Prostate gland (tissue), 2 donors: ENCODE results near the gene EMILIN3. TPM values are rescaled to one million over a fixed set of nuclear protein-coding genes. Genes with fewer than 3 reads are reported as not detected.

Experiments
- DNase-seq: peaks from one replicate; pipeline ENCODE4 v3.0.0-alpha.2; 2019; ENCODE audit warnings: low spot score
- H3K27ac ChIP-seq, 2 donors: fragments of 200-600 bp; sonication (generic); 2 replicates each; pipeline ENCODE4 v1.5.1; 2017 to 2019
- H3K27me3 ChIP-seq: fragments of 200-600 bp; sonication (generic); replicated peaks from 2 replicates; pipeline ENCODE4 v1.5.1; 2019; ENCODE audit not compliant: insufficient read depth
- H3K36me3 ChIP-seq, 2 donors: fragments of 200-600 bp; sonication (generic); 1 replicate in 1 of 2; 2 replicates in 1 of 2; pipeline versions ENCODE4 v1.5.1 to v1.8.1; 2017 to 2019
- H3K4me1 ChIP-seq: fragments of 200-600 bp; sonication (generic); replicated peaks from 2 replicates; pipeline ENCODE4 v1.5.1; 2019
- H3K4me3 ChIP-seq, 2 donors: fragments of 200-600 bp; sonication (generic); 2 replicates each; pipeline ENCODE4 v1.5.1; 2017 to 2019
- H3K9me3 ChIP-seq: fragments of 200-600 bp; sonication (generic); 2 replicates; pipeline ENCODE4 v1.5.1; 2017
- CTCF ChIP-seq, 4 experiments: fragments of 200-600 bp in 2 of 4; fragments of 450-650 bp in 2 of 4; sonication (generic) in 2 of 4; IDR thresholded peaks; 1 replicate in 3 of 4; 2 replicates in 1 of 4; pipeline ENCODE4 v1.5.1; 2016 to 2019; ENCODE audit warnings: antibody characterized with exemption in 4 of 4, mild to moderate bottlenecking in 2 of 4, moderate library complexity in 2 of 4
- POLR2A ChIP-seq: fragments of 450-650 bp; IDR thresholded peaks from one replicate; pipeline ENCODE4 v1.6.1; 2016; ENCODE audit warnings: antibody characterized with exemption, mild to moderate bottlenecking
- POLR2AphosphoS5 ChIP-seq: sonication (generic); formaldehyde crosslinking; IDR thresholded peaks from one replicate; pipeline ENCODE4 v1.6.1; 2017; ENCODE audit warnings: antibody characterized with exemption
- WGBS: methylation state at CpG from one replicate; pipeline ENCODE4 v1.1.5; 2018; 5-methylcytosine and 5-hydroxymethylcytosine counted together
- intact Hi-C: fragments of 100-400 bp; cut with DNase I; formaldehyde crosslinking; loops from one replicate; pipeline ENCODE4 v1.14.2; 2022
- total RNA-seq, 2 donors: library from RNA; depleted of rRNA; stranded (reverse); fragments of >200 nt; gene quantifications; one replicate each; pipeline ENCODE4 v1.1.0, GENCODE V29; 2016

EMILIN3 gene
- total RNA-seq, 2 donors from 2014 or later: 7.4 to 8.4 TPM

GRCh38 chr20:41349943-41350342, 16.7 kb downstream of the EMILIN3 start:
- 89% methylated on average over 4 of the region's 7 CpGs for WGBS

DNA sequence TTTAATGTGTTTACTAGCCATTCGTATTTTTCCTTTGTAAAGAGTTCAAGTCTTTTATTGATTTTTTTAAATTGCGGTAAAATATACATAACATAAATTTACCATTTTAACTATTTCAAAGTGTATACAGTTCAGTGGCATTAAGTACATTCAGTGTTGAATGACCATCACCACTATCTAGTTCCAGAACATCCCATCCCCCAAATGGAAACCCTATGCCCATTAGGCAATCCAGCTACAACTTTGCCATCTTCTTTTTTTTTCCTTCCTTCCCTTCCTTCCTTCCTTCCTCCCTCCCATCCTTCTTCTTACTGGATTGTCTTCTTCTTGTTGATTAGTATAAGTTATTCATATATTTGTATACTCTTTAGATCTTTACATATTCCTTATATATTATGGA, 17.4 kb downstream of the EMILIN3 start:
- no peak overlapping the region for H3K4me3 ChIP-seq
- no peaks in the 10 kb centered on the region for H3K9me3 ChIP-seq
- DNase-seq: no peak
- WGBS: 54% methylated on average over 2 of the region's 2 CpGs
- no peaks in the 10 kb centered on the region for H3K27me3 ChIP-seq
- intact Hi-C loops: no loop called here
- TF ChIP-seq POLR2A (no peak), POLR2AphosphoS5 (no peak), CTCF (IDR thresholded peaks at IDR 0.05) (no peak)
- H3K27ac ChIP-seq: no peak overlapping the region
- H3K4me1 ChIP-seq: no peaks in the 10 kb centered on the region
- peaks cover 0 to 5% of the 10 kb centered on the region in 2 donors for H3K36me3 ChIP-seq

More at GRCh38 chr20:41349943-41350342, 16.7 kb downstream of the EMILIN3 start:
- Histone ChIP-seq H3K4me1 (no peaks in the 10 kb centered on the region), H3K36me3 (peaks cover 0 to 5% of the 10 kb centered on the region in 2 donors), H3K4me3 (no peak overlapping the region), H3K9me3 (no peaks in the 10 kb centered on the region), H3K27ac (no peak overlapping the region), H3K27me3 (no peaks in the 10 kb centered on the region)
- TF ChIP-seq POLR2A: no peak
- TF ChIP-seq POLR2AphosphoS5: no peak
- TF ChIP-seq CTCF (IDR thresholded peaks at IDR 0.05): no peak
- intact Hi-C loops: no loop called here
- DNase-seq: no peak

GRCh38 chr20:41348430-41349172, 18.0 kb downstream of the EMILIN3 start:
- no peaks in the 10 kb centered on the region for H3K9me3 ChIP-seq
- H3K27me3 ChIP-seq: no peaks in the 10 kb centered on the region
- intact Hi-C loops: no loop called here
- H3K4me3 ChIP-seq: no peak overlapping the region
- no peak for DNase-seq
- H3K27ac ChIP-seq: no peak overlapping the region
- no peaks in the 10 kb centered on the region for H3K4me1 ChIP-seq
- 93% methylated on average over 13 of the region's 13 CpGs for WGBS
- H3K36me3 ChIP-seq: peaks cover 0 to 5% of the 10 kb centered on the region in 2 donors
- TF ChIP-seq POLR2A: no peak
- no peak for TF ChIP-seq CTCF (IDR thresholded peaks at IDR 0.05)
- no peak for TF ChIP-seq POLR2AphosphoS5

DNA sequence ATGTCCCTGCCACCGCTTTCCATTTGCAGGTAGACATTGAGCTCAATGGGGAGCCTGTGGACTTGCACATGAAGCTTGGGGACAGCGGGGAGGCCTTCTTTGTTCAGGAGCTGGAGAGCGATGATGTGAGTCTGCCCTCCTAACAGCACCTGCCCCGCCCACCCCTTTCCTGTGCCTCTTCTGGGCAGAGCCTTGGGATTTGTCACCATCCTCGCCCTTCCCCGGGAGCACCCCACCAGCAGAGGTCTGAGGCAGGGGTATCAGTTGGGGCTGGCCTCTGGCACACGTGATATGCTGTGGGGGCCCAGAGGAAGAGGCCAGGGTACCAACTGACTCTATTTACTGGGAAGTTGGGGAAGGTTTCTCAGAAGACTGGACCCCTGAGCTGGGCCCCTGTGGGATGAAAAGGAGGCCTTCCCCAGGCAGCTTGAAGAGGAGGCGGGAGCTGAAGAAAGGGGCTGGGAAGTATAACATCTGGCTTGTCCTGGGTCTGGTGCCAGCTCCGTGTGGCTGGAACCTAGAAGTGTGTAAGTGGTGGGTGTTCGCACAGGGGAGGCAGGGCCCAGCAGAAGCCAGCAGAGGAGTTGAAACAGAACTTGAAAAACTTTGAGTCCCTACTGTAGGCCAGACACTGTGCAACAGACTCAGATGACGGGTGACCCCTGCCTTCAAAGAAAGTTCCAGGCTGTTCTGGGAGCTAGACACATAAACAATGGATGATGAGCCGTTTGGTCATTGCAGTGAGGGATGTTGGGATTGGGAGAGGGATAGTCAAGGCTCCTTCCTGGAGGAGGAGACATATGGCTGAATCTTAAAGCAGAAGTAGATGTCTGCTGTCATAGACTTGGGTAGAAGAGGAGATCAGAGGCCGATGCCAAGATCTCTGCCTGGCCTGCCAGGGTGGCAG, 18.8 kb downstream of the EMILIN3 start:
- Histone ChIP-seq H3K4me3 (no peak overlapping the region), H3K4me1 (no peaks in the 10 kb centered on the region), H3K27me3 (no peaks in the 10 kb centered on the region), H3K36me3 (peaks cover 0 to 5% of the 10 kb centered on the region in 2 donors), H3K9me3 (no peaks in the 10 kb centered on the region), H3K27ac (no peak overlapping the region)
- intact Hi-C loops: no loop called here
- no peak for DNase-seq
- 77% methylated on average over 13 of the region's 13 CpGs for WGBS
- TF ChIP-seq CTCF (IDR thresholded peaks at IDR 0.05) (no peak), POLR2AphosphoS5 (no peak)
